Cardiac muscle cell (in vitro differentiated cells and primary cell): ENCODE measurements around the gene SCNN1B. TPM values are rescaled to one million over a fixed set of nuclear protein-coding genes. Genes with fewer than 3 reads are reported as not detected.

Experiments used
- DNase-seq, 2 donors: peaks; one replicate each; pipeline versions ENCODE4 v3.0.0 to v3.0.0-alpha.2; 2010 to 2017; ENCODE audit warnings: low read depth in 1 of 2, low spot score in 1 of 2
- H3K27ac ChIP-seq: fragments of 200-600 bp; sonication (generic); 2 replicates; pipeline ENCODE4 v1.5.1; 2016
- H3K27me3 ChIP-seq: fragments of 200-600 bp; sonication (generic); 2 replicates; pipeline ENCODE4 v1.6.0; 2016; ENCODE audit warnings: control low read depth
- H3K36me3 ChIP-seq: fragments of 200-600 bp; sonication (generic); 2 replicates; pipeline ENCODE4 v1.5.1; 2016; ENCODE audit warnings: control low read depth
- H3K4me1 ChIP-seq: fragments of 200-600 bp; sonication (generic); 2 replicates; pipeline ENCODE4 v1.8.1; 2017; ENCODE audit warnings: low read depth, mild to moderate bottlenecking, mixed run types
- H3K4me3 ChIP-seq: fragments of 200-600 bp; sonication (generic); 2 replicates; pipeline ENCODE4 v1.5.1; 2016; ENCODE audit warnings: mild to moderate bottlenecking
- H3K9me3 ChIP-seq: fragments of 200-600 bp; sonication (generic); 2 replicates; pipeline ENCODE4 v1.5.1; 2017; ENCODE audit warnings: low read depth, mild to moderate bottlenecking, control low read depth
- polyA plus RNA-seq: library from polyadenylated mRNA; unstranded; fragments of >200 nt; fragmentation: Nextera tagmentation; extraction: Ambion mirVana; gene quantifications from 2 replicates; pipeline ENCODE4 v1.2.1, GENCODE V29; 2016
- total RNA-seq: library from RNA; depleted of rRNA; stranded (reverse); fragments of >200 nt; gene quantifications from 2 replicates; pipeline ENCODE4 v1.2.3, GENCODE V29; 2016
- TF ChIP-seq, protein P1 (sequence below): IDR thresholded peaks from 2 replicates; pipeline ENCODE4 v1.5.1; 2012; ENCODE audit warnings: low read depth, mild to moderate bottlenecking, low read length

SCNN1B gene
- total and polyA plus RNA-seq, 2 experiments from 2014 or later = not detected

DNA sequence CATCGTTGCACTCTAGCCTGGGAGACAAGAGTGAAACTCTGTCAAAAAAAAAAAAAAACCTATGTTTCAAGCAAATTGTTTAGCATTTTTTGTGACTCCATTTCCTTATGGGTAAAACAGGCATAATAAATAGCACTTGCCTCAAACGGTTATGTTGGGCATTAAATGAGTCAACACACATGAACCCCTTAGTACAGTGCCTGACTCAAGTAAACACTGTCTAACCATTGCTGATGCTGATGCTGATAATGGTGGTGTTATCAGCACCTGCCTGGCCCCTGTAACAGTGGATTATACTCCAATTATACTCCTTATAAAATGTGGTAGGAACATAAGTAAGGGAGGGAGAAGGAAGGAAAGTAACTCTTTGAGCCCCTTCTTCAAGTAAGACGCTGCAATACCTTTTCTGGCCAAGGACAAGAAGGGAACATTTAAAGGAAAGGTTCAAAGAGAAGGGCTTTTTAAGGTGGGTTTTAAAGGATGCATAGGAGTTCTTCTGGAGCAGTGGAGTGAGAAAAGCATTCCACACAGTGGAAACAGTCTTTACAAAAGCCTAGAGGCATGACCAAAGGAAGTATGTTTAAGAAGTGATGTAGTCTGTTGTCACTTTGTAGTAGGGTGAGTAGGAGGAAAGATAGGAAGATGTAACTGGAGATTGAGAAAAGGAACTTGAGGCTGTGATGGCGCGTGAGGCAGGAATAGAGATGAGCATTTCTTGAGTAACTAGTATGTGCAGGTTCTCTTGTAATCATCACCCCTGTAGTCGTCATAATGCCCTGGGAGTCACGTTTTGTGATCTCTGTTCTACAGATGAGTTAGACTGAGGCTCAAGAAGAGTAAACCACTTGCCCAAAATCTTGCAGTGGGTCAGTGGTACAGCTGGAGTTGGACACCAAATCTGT lies 4.3 kb downstream of the SCNN1B start:
- H3K36me3 ChIP-seq = no peaks in the 10 kb centered on the region
- H3K27ac ChIP-seq = no peak overlapping the region
- no peak for DNase-seq
- peaks cover 55% of the 10 kb centered on the region for H3K27me3 ChIP-seq
- no peaks in the 10 kb centered on the region for H3K9me3 ChIP-seq
- H3K4me1 ChIP-seq = no peaks in the 10 kb centered on the region
- TF ChIP-seq, protein P1, sequence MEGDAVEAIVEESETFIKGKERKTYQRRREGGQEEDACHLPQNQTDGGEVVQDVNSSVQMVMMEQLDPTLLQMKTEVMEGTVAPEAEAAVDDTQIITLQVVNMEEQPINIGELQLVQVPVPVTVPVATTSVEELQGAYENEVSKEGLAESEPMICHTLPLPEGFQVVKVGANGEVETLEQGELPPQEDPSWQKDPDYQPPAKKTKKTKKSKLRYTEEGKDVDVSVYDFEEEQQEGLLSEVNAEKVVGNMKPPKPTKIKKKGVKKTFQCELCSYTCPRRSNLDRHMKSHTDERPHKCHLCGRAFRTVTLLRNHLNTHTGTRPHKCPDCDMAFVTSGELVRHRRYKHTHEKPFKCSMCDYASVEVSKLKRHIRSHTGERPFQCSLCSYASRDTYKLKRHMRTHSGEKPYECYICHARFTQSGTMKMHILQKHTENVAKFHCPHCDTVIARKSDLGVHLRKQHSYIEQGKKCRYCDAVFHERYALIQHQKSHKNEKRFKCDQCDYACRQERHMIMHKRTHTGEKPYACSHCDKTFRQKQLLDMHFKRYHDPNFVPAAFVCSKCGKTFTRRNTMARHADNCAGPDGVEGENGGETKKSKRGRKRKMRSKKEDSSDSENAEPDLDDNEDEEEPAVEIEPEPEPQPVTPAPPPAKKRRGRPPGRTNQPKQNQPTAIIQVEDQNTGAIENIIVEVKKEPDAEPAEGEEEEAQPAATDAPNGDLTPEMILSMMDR = no peak
- no peak overlapping the region for H3K4me3 ChIP-seq

DNA sequence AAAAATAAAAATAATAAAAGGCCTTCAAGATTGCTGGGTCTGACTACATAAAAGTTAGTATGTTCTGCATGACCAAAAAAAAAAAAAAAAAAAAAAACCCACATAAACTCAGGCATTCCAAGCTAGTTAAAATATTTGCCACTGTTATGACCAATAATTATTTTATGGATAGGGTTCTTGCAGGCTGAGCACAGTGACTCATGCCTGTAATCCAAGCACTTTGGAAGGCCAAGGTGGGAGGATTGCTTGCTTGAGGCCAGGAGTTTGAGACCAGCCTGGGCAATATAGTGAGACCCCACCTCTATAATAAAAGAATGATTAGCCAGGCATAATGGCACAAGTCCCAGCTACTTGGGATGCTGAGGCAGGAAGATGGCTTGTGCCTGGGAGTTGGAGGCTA lies 8.1 kb downstream of the SCNN1B start:
- TF ChIP-seq, protein P1 = no peak
- Histone ChIP-seq H3K4me1 (no peaks in the 10 kb centered on the region), H3K27me3 (peaks cover 17% of the 10 kb centered on the region), H3K27ac (no peak overlapping the region), H3K9me3 (no peaks in the 10 kb centered on the region), H3K4me3 (no peak overlapping the region), H3K36me3 (no peaks in the 10 kb centered on the region)
- DNase-seq = no peak

DNA sequence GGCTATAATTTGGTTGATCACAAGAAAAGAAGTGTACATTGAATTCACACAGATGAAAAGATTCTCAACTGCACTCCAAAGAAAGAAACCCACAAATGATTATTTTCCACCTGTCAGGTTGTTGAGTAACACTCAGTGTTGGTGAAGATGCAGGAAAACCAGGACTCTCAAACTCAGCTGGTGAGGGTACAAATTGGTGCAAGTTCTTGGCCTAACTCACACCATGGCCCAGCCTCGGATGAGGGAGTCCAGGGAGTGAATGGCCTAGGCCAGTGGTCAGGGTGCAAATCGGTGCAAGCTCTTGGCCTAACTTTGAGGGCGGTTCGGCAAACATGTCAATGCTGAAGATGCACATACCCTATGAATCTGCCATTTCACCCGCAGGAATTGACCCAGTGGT lies 8.6 kb downstream of the SCNN1B start:
- TF ChIP-seq, protein P1 = no peak
- no peaks in the 10 kb centered on the region for H3K36me3 ChIP-seq
- no peak overlapping the region for H3K4me3 ChIP-seq
- no peak for DNase-seq
- no peaks in the 10 kb centered on the region for H3K9me3 ChIP-seq
- H3K27ac ChIP-seq = no peak overlapping the region
- no peaks in the 10 kb centered on the region for H3K4me1 ChIP-seq
- peaks cover 15% of the 10 kb centered on the region for H3K27me3 ChIP-seq

DNA sequence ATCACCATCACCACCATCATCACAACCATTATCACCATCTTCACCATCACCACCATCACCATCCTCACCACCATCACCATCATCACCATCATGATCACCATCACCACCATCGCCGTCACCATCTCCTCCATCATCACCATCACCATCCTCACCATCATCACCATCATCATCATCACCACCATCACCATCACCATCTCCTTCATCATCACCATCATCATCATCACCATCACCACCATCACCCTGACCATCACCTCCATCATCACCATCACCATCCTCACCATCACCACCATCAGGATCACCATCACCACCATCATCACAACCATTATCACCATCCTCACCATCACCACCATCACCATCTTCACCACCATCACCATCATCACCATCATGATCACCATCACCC lies 14.1 kb downstream of the SCNN1B start:
- H3K27me3 ChIP-seq = no peaks in the 10 kb centered on the region
- H3K4me1 ChIP-seq = no peaks in the 10 kb centered on the region
- no peak overlapping the region for H3K4me3 ChIP-seq
- H3K36me3 ChIP-seq = no peaks in the 10 kb centered on the region
- no peak overlapping the region for H3K27ac ChIP-seq
- TF ChIP-seq, protein P1 = no peak
- no peaks in the 10 kb centered on the region for H3K9me3 ChIP-seq
- no peak for DNase-seq

DNA sequence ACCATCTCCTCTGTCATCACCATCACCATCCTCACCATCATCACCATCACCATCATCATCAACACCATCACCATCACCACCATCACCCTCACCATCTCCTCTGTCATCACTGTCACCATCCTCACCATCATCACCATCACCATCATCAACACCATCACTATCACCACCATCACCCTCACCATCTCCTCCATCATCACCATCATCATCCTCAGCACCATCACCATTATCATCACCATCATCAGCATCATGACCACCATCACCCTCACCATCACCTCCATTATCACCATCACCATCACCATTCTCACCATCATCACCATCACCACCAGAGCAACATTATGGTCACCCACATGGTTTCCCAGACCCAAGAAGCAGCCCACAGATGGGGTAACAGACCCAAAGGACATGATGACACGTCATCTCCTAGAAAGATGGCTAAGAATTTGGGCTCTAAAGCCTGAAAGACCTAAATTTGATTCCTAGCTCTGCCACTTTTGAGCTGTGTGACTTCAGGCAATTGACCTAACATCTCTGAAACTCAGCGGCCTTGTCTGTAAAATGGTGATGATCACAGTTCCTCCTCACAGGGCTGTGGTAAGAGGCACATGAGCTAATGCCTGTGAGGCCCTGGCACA lies 14.6 kb downstream of the SCNN1B start:
- Histone ChIP-seq H3K36me3 (no peaks in the 10 kb centered on the region), H3K4me1 (no peaks in the 10 kb centered on the region), H3K27me3 (no peaks in the 10 kb centered on the region), H3K9me3 (no peaks in the 10 kb centered on the region), H3K4me3 (no peak overlapping the region), H3K27ac (no peak overlapping the region)
- TF ChIP-seq, protein P1 = no peak
- DNase-seq = no peak
